Prostate gland (tissue), 2 donors: Measurements from ENCODE around the gene EEA1. TPM values are rescaled to one million over a fixed set of nuclear protein-coding genes. Genes with fewer than 3 reads are reported as not detected.

ENCODE experiments used
- DNase-seq: peaks from one replicate; pipeline ENCODE4 v3.0.0-alpha.2; 2019; ENCODE audit warnings: low spot score
- H3K27ac ChIP-seq, 2 donors: fragments of 200-600 bp; sonication (generic); 2 replicates each; pipeline ENCODE4 v1.5.1; 2017 to 2019
- H3K27me3 ChIP-seq: fragments of 200-600 bp; sonication (generic); replicated peaks from 2 replicates; pipeline ENCODE4 v1.5.1; 2019; ENCODE audit not compliant: insufficient read depth
- H3K36me3 ChIP-seq, 2 donors: fragments of 200-600 bp; sonication (generic); 1 replicate in 1 of 2; 2 replicates in 1 of 2; pipeline versions ENCODE4 v1.5.1 to v1.8.1; 2017 to 2019
- H3K4me1 ChIP-seq: fragments of 200-600 bp; sonication (generic); replicated peaks from 2 replicates; pipeline ENCODE4 v1.5.1; 2019
- H3K4me3 ChIP-seq, 2 donors: fragments of 200-600 bp; sonication (generic); 2 replicates each; pipeline ENCODE4 v1.5.1; 2017 to 2019
- H3K9me3 ChIP-seq: fragments of 200-600 bp; sonication (generic); 2 replicates; pipeline ENCODE4 v1.5.1; 2017
- CTCF ChIP-seq, 4 experiments: fragments of 200-600 bp in 2 of 4; fragments of 450-650 bp in 2 of 4; sonication (generic) in 2 of 4; IDR thresholded peaks; 1 replicate in 3 of 4; 2 replicates in 1 of 4; pipeline ENCODE4 v1.5.1; 2016 to 2019; ENCODE audit warnings: antibody characterized with exemption in 4 of 4, mild to moderate bottlenecking in 2 of 4, moderate library complexity in 2 of 4
- POLR2A ChIP-seq: fragments of 450-650 bp; IDR thresholded peaks from one replicate; pipeline ENCODE4 v1.6.1; 2016; ENCODE audit warnings: antibody characterized with exemption, mild to moderate bottlenecking
- POLR2AphosphoS5 ChIP-seq: sonication (generic); formaldehyde crosslinking; IDR thresholded peaks from one replicate; pipeline ENCODE4 v1.6.1; 2017; ENCODE audit warnings: antibody characterized with exemption
- WGBS: methylation state at CpG from one replicate; pipeline ENCODE4 v1.1.5; 2018; 5-methylcytosine and 5-hydroxymethylcytosine counted together
- intact Hi-C: fragments of 100-400 bp; cut with DNase I; formaldehyde crosslinking; loops from one replicate; pipeline ENCODE4 v1.14.2; 2022
- total RNA-seq, 2 donors: library from RNA; depleted of rRNA; stranded (reverse); fragments of >200 nt; gene quantifications; one replicate each; pipeline ENCODE4 v1.1.0, GENCODE V29; 2016

Gene EEA1
- total RNA-seq, 2 donors from 2014 or later = 18.6 to 22.6 TPM

- no peak overlapping the region for H3K27ac ChIP-seq
- H3K4me1 ChIP-seq = no peaks in the 10 kb centered on the region
- 84% methylated on average over 3 of the region's 3 CpGs for WGBS
These were observed 150.6 kb downstream of the EEA1 start for GRCh38 chr12:92778525-92778924.

DNA sequence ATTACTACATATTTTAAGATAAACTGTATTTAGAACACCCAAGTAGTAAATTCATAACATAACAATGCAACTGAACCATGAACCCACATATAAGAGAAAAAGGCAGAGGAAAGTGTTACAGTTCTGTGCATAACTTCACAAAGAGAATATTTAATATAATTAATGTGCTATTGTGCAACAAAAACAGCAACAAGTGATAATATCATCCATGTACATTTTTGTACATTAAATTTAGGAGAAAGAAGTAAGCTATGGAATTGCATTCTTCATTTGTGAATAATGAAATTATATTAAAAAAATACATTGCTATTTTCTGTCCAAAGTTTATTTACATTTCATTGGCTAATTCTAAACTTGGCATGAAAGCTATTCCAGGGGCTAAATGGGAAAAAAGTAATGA, 153.7 kb downstream of the EEA1 start:
- Histone ChIP-seq H3K9me3 (no peaks in the 10 kb centered on the region), H3K4me3 (no peak overlapping the region), H3K27ac (no peak overlapping the region), H3K36me3 (no peaks in the 10 kb centered on the region), H3K4me1 (no peaks in the 10 kb centered on the region), H3K27me3 (no peaks in the 10 kb centered on the region)
- no peak for DNase-seq
- intact Hi-C loops = no loop called here
- TF ChIP-seq CTCF (IDR thresholded peaks at IDR 0.05) (no peak), POLR2AphosphoS5 (no peak), POLR2A (no peak)

More at GRCh38 chr12:92778525-92778924, 150.6 kb downstream of the EEA1 start:
- no peak overlapping the region for H3K4me3 ChIP-seq
- no peak for TF ChIP-seq POLR2A
- no peak for TF ChIP-seq POLR2AphosphoS5
- no peak for TF ChIP-seq CTCF (IDR thresholded peaks at IDR 0.05)
- H3K27me3 ChIP-seq = no peaks in the 10 kb centered on the region
- DNase-seq = no peak
- no peaks in the 10 kb centered on the region for H3K36me3 ChIP-seq
- no peaks in the 10 kb centered on the region for H3K9me3 ChIP-seq
- intact Hi-C loops = no loop called here

DNA sequence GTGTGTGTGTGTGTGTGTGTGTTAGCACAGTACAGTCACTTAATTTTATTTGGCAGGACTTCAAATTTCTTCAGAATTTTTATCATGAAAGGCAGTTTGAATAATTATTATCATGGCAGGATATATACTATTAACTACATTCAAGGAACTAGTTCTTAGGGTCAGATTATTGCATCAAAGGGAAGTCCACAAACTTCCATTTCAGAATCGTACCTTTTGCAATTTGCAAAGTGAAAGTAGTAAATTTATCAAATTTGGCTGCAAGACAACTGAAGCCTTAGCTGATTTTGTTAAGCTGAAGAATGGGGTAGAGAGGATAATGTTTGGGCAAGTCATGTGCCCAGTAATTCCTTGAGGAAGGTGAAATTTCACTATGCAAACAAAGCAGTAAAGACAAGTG, 158.1 kb downstream of the EEA1 start:
- Histone ChIP-seq H3K4me3 (no peak overlapping the region), H3K36me3 (no peaks in the 10 kb centered on the region), H3K4me1 (no peaks in the 10 kb centered on the region), H3K9me3 (no peaks in the 10 kb centered on the region), H3K27ac (no peak overlapping the region), H3K27me3 (no peaks in the 10 kb centered on the region)
- intact Hi-C loops = no loop called here
- DNase-seq = no peak
- TF ChIP-seq POLR2A (no peak), POLR2AphosphoS5 (no peak), CTCF (IDR thresholded peaks at IDR 0.05) (no peak)
- WGBS = 29% methylated on average over 1 of the region's 1 CpG

DNA sequence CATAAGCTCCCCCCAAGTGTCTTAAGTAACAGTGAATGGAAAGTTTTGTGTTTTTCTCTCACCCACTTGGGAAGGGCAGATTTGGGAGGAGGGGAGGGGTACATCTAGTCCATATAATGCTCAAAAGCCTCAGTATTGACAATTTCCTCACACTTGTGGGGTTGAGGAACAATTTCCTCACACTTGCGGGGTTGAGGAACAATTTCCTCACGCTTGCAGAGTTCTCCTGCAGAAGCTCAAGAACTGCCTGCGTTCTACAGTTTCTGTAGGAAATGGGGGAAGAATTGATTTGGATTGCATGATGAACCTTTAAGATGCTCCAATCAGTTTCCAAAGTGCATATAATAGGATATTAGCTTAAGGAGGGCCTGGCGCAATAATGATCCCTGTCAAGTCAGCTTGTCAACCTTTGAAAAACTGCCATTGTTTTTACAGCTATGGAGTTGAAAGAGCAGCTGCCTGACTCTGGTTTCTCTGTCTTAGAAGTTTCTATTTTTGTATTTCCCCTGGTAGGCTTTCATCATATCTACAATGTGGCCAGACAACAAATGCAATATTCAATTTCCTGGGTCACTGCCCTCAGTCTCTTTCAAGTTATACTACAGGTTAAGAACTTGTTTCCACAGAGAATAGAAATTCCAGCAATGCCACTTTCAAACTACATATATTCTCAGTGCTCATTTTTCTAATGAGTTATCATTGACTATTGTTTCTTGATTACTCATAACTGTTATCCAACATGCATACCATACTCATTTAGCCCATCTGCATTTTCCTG, 159.8 kb downstream of the EEA1 start:
- Histone ChIP-seq H3K4me1 (no peaks in the 10 kb centered on the region), H3K27ac (no peak overlapping the region), H3K9me3 (no peaks in the 10 kb centered on the region), H3K27me3 (no peaks in the 10 kb centered on the region), H3K36me3 (no peaks in the 10 kb centered on the region), H3K4me3 (no peak overlapping the region)
- intact Hi-C loops = no loop called here
- TF ChIP-seq CTCF (IDR thresholded peaks at IDR 0.05) (no peak), POLR2AphosphoS5 (no peak)
- WGBS = 73% methylated on average over 4 of the region's 4 CpGs
- DNase-seq = no peak

- no peak for DNase-seq
These were observed 163.2 kb downstream of the EEA1 start for GRCh38 chr12:92765871-92766270.

More at GRCh38 chr12:92765871-92766270, 163.2 kb downstream of the EEA1 start:
- Histone ChIP-seq H3K4me1 (no peaks in the 10 kb centered on the region), H3K27me3 (no peaks in the 10 kb centered on the region), H3K27ac (no peak overlapping the region), H3K4me3 (no peak overlapping the region), H3K36me3 (no peaks in the 10 kb centered on the region), H3K9me3 (no peaks in the 10 kb centered on the region)
- TF ChIP-seq CTCF (IDR thresholded peaks at IDR 0.05) (no peak), POLR2AphosphoS5 (no peak), POLR2A (no peak)
- intact Hi-C loops = no loop called here
- WGBS = 76% methylated on average over 1 of the region's 1 CpG
